Measurements from ENCODE around the gene NOP56.

NOP56 gene

GRCh38 chr20:2626853-2627541 is 25.4 kb upstream of the NOP56 start:
- peaks cover 0 to 8% of the 10 kb centered on the region in 2 donors for H3K9me3 Mint-ChIP-seq
- H3K27me3 Mint-ChIP-seq: peaks cover 24% of the 10 kb centered on the region
- H3K4me3 Mint-ChIP-seq: no peak overlapping the region
- no peak overlapping the region for H3K27ac Mint-ChIP-seq
- ATAC-seq: no peak
- no peaks in the 10 kb centered on the region for H3K4me1 Mint-ChIP-seq
- no peak for DNase-seq

GRCh38 chr20:2631228-2631627 is 21.2 kb upstream of the NOP56 start:
- Mint-ChIP-seq H3K9me3 (peaks cover 0 to 8% of the 10 kb centered on the region in 2 donors), H3K4me3 (no peak overlapping the region), H3K27ac (no peak overlapping the region), H3K4me1 (no peaks in the 10 kb centered on the region), H3K27me3 (peaks cover 44% of the 10 kb centered on the region)
- DNase-seq (no peak), ATAC-seq (no peak)

GRCh38 chr20:2633381-2633780 is 19.1 kb upstream of the NOP56 start:
- no peak overlapping the region for H3K4me3 Mint-ChIP-seq
- no peaks in the 10 kb centered on the region for H3K4me1 Mint-ChIP-seq
- H3K27ac Mint-ChIP-seq: no peak overlapping the region
- DNase-seq: no peak
- peaks cover 0 to 8% of the 10 kb centered on the region in 2 donors for H3K9me3 Mint-ChIP-seq
- H3K27me3 Mint-ChIP-seq: peaks cover 41% of the 10 kb centered on the region
- ATAC-seq: no peak

- no peaks in the 10 kb centered on the region for H3K9me3 Mint-ChIP-seq
- DNase-seq: no peak
- H3K27me3 Mint-ChIP-seq: peaks cover 18% of the 10 kb centered on the region
- ATAC-seq: no peak
- no peak overlapping the region for H3K27ac Mint-ChIP-seq
- no peaks in the 10 kb centered on the region for H3K4me1 Mint-ChIP-seq
- no peak overlapping the region for H3K4me3 Mint-ChIP-seq
These were observed 15.2 kb upstream of the NOP56 start for GRCh38 chr20:2637246-2637645.

- Mint-ChIP-seq H3K9me3 (no peaks in the 10 kb centered on the region), H3K4me3 (no peak overlapping the region), H3K27me3 (no peaks in the 10 kb centered on the region), H3K27ac (no peak overlapping the region), H3K4me1 (no peaks in the 10 kb centered on the region)
- ATAC-seq (no peak), DNase-seq (no peak)
These were observed 12.2 kb upstream of the NOP56 start for GRCh38 chr20:2640260-2640659.

GRCh38 chr20:2640899-2641298 is 11.5 kb upstream of the NOP56 start:
- H3K4me3 Mint-ChIP-seq: no peak overlapping the region
- no peaks in the 10 kb centered on the region for H3K27me3 Mint-ChIP-seq
- DNase-seq (no peak), ATAC-seq (no peak)
- no peaks in the 10 kb centered on the region for H3K4me1 Mint-ChIP-seq
- no peaks in the 10 kb centered on the region for H3K9me3 Mint-ChIP-seq
- H3K27ac Mint-ChIP-seq: peak overlapping the region in 1 of 2 donors; percentile 35

- Mint-ChIP-seq H3K4me3 (no peak overlapping the region), H3K27me3 (no peaks in the 10 kb centered on the region)
- ATAC-seq: peak; percentile 60
These were observed 8.7 kb upstream of the NOP56 start for GRCh38 chr20:2643708-2644107.

GRCh38 chr20:2652724-2653555 is 508 bp downstream of the NOP56 start:
- ATAC-seq (peak; percentile 67), DNase-seq (peak in 1 of 2 donors; percentile 28)
- no peaks in the 10 kb centered on the region for H3K27me3 Mint-ChIP-seq
- H3K9me3 Mint-ChIP-seq: no peaks in the 10 kb centered on the region
- peaks cover 59% of the 10 kb centered on the region for H3K4me1 Mint-ChIP-seq
- peak overlapping the region; percentile 89 to 97 for H3K27ac Mint-ChIP-seq
- H3K4me3 Mint-ChIP-seq: peak overlapping the region; percentile 95 to 96

More at GRCh38 chr20:2643708-2644107, 8.7 kb upstream of the NOP56 start:
- H3K27ac Mint-ChIP-seq: no peak overlapping the region
- no peak for DNase-seq
- H3K9me3 Mint-ChIP-seq: no peaks in the 10 kb centered on the region
- no peaks in the 10 kb centered on the region for H3K4me1 Mint-ChIP-seq

- ATAC-seq: no peak
- DNase-seq: no peak
- Mint-ChIP-seq H3K9me3 (no peaks in the 10 kb centered on the region), H3K4me1 (peaks cover 63% of the 10 kb centered on the region), H3K4me3 (peak overlapping the region; percentile 95 to 96), H3K27ac (peak overlapping the region; percentile 85 to 97), H3K27me3 (no peaks in the 10 kb centered on the region)
These were observed 1.3 kb downstream of the NOP56 start for GRCh38 chr20:2653556-2654383.

- Mint-ChIP-seq H3K9me3 (no peaks in the 10 kb centered on the region), H3K27ac (peak overlapping the region; percentile 74 to 97), H3K27me3 (no peaks in the 10 kb centered on the region), H3K4me1 (peaks cover 65% of the 10 kb centered on the region), H3K4me3 (peak overlapping the region; percentile 95 to 96)
- ATAC-seq (no peak), DNase-seq (no peak)
These were observed 2.0 kb downstream of the NOP56 start for GRCh38 chr20:2654384-2654822.

- H3K4me1 Mint-ChIP-seq: peaks cover 65% of the 10 kb centered on the region
These were observed 2.4 kb downstream of the NOP56 start for GRCh38 chr20:2654831-2655230.

GRCh38 chr20:2655331-2656116 is 3.1 kb downstream of the NOP56 start:
- Mint-ChIP-seq H3K4me1 (peaks cover 62% of the 10 kb centered on the region), H3K4me3 (peak overlapping the region; percentile 95 to 96), H3K27ac (peak overlapping the region in 1 of 2 donors; percentile 97)

More at GRCh38 chr20:2654831-2655230, 2.4 kb downstream of the NOP56 start:
- no peaks in the 10 kb centered on the region for H3K9me3 Mint-ChIP-seq
- ATAC-seq: no peak
- no peaks in the 10 kb centered on the region for H3K27me3 Mint-ChIP-seq
- H3K4me3 Mint-ChIP-seq: peak overlapping the region; percentile 95 to 96
- H3K27ac Mint-ChIP-seq: peak overlapping the region; percentile 74 to 97
- DNase-seq: no peak

GRCh38 chr20:2656471-2657117 is 4.2 kb downstream of the NOP56 start:
- peaks cover 60% of the 10 kb centered on the region for H3K4me1 Mint-ChIP-seq
- peak overlapping the region in 1 of 2 donors; percentile 49 for H3K4me3 Mint-ChIP-seq
- peak overlapping the region; percentile 66 to 71 for H3K27ac Mint-ChIP-seq
- DNase-seq: no peak
- H3K27me3 Mint-ChIP-seq: no peaks in the 10 kb centered on the region
- no peaks in the 10 kb centered on the region for H3K9me3 Mint-ChIP-seq
- no peak for ATAC-seq

More at GRCh38 chr20:2655331-2656116, 3.1 kb downstream of the NOP56 start:
- DNase-seq (no peak), ATAC-seq (no peak)
- Mint-ChIP-seq H3K9me3 (no peaks in the 10 kb centered on the region), H3K27me3 (no peaks in the 10 kb centered on the region)

GRCh38 chr20:2657241-2657640 is 4.8 kb downstream of the NOP56 start:
- peaks cover 66% of the 10 kb centered on the region for H3K4me1 Mint-ChIP-seq
- peak overlapping the region in 1 of 2 donors; percentile 75 for H3K27ac Mint-ChIP-seq
- ATAC-seq (no peak), DNase-seq (no peak)
- H3K27me3 Mint-ChIP-seq: no peaks in the 10 kb centered on the region
- no peak overlapping the region for H3K4me3 Mint-ChIP-seq
- no peaks in the 10 kb centered on the region for H3K9me3 Mint-ChIP-seq

Measured in stimulated activated naive CD8-positive, alpha-beta T cell treated with anti-CD3 and anti-CD28 coated beads, Interleukin-15, amount 100 ng/mL, for 72 hours (primary cell).